NK-92 (cell line): Measurements from ENCODE around the gene TCIRG1.

Experiments used
- DNase-seq: peaks from one replicate; lab custom pipeline; 2025; ENCODE audit not compliant: unreplicated experiment; lab: John Stamatoyannopoulos, UW

Gene TCIRG1

DNA sequence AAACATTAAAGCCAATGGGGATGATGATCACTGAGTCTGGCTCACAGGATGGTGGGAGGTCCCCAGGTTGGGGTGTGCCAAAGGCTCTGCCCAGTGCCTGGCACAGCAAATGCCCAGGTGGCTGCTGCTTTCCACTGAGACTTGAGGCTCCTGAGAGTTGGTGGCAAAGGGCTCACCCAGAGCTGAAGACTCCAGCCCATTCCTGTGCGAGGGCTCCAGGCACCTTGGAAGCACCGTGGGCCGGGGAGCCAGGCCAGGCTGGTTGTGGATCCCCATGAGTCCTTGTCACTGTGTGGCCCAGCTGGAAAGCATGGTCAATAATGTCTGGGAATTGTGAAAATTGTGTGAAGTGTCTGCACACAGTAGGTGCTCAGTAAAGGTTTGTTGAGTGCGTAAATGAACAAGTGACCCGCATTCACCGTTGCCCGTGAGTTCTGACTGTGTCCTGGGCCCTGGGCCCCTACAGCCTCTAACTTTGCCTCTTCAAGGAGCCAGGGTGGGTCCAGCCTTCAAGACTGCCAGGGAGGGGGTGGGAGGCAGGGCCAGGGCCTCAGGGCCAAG lies 32.1 kb upstream of the TCIRG1 start:
- DNase-seq = no peak

- no peak for DNase-seq
These were observed 31.1 kb upstream of the TCIRG1 start for GRCh38 chr11:68007498-68008380.

GRCh38 chr11:68008381-68009337 lies 30.2 kb upstream of the TCIRG1 start:
- DNase-seq = no peak

- DNase-seq = no peak
These were observed 29.3 kb upstream of the TCIRG1 start for GRCh38 chr11:68009391-68010089.

GRCh38 chr11:68010090-68011041 lies 28.5 kb upstream of the TCIRG1 start, which contains the start of gene ALDH3B1:
TSS of gene ALDH3B1 (plus strand) at chr11:68010327. CDS start at chr11:68015298, 4,971 bp downstream.
- DNase-seq = no peak

DNA sequence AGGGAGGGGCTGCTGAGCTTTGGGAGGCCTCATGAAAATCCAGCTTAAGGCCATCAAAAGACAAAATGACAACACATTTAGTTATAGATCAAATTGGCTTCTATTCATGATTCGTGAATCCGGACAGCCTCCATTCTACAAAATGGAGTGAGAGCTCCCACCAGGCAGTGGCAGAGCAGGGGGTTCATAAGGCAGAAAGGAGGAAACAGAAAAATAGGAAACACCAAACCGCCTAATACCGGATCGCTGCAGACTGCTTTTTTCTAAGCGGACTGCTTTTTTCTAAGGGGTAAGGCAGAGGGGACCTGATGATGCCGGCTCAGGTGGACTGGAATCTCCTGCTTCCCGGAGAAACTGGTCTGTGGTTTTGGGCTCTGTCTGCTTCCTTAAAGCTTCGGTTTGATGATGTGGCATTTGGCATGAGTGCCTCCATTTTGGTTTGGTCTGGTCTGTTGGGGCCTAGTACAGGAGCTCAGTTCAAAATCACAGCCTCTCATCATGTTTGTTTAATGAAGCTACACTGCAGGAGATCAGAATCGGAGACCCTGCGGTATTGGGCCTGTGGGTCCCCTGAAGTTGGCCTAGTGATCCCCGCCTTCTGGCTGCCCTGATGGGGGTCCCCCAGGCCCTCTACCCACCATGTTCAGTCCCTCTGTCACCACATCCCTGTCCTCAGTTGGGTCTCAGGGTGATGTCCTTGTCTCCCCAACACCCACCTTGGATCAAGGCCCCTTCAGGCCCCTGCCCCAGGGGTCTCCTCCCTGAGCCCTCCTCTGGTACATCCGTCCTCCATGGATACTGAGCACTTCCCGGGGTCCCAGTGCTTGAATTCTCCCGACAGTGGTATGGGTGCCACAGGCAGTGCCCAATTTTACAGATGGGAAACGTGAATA lies 27.5 kb upstream of the TCIRG1 start:
- DNase-seq = no peak

DNA sequence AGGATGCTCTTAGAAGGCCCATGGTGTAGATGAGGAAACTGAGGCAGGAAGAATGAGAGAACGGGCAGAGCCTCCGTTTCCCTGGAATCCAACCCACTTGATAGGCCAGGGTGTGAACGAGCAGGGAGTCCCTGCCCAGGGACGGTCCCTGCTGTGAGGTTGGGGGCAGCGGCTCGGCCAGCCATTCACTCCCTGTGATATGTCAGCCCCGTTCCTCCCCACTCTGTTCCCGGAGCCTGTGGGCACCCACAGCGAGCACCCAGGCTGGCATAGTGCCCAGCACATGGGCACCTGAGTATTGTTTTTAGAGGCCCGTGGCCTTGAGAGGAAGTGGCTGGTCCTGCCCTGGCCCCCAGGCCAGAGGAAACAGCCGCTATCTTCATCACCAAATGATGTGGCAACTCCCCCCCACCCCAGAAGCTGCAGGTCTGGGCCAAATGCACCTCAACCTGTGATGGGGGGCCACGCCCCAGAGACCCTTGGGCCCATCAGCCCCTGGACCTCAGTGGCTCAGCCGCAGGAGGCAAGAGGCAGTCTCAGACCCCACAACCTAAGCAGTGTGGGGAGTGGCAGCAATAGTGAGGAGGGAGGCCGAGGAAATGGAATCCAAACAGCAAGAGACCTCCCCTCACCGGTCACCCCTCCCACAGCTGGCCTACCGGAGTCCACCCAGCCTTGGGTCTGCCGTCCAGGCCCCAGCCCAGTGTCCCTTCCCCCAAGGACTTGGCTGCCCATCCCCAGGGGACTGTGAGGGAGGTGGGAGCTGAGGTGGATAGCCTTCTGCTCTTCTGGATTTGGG lies 26.6 kb upstream of the TCIRG1 start:
- no peak for DNase-seq

DNA sequence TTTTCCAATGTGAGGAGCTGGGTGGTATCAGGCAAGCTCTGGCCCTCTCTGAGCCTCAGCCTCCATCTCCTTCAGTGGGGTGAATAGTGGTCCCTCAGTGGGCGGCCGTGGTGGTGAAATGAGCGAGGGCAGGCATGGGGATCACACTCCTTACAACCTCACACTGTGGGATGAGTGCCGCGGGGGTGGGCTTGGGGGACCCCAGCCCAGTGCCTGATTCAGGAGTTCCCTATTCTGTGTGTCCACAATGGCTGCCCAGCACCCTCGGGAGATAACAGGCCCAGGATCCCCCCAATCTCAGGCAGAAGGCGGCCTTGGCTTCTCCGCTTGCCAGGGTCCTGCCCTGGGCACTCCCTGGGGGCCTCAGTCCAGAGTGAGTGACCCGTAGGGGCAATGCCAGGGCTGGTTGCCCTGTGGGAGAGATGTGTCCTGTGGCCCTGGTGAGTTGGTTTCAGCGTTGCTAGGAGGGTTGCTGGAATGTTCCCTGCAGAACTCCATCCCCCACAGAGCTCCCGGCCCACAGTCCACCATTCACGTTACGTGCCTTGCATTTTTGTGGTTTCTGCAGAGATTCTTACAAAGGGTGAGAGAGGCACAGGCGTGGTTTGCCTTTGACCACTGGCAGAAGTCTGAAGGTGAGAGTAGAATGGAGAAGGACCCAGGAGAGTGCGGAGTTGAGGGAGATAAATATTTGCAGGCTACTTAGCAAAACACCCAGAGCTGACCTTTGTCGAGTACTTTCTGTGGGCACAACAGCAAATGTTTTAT lies 25.8 kb upstream of the TCIRG1 start:
- DNase-seq = no peak

- no peak for DNase-seq
These were observed 25.1 kb upstream of the TCIRG1 start for GRCh38 chr11:68013611-68014156.

DNA sequence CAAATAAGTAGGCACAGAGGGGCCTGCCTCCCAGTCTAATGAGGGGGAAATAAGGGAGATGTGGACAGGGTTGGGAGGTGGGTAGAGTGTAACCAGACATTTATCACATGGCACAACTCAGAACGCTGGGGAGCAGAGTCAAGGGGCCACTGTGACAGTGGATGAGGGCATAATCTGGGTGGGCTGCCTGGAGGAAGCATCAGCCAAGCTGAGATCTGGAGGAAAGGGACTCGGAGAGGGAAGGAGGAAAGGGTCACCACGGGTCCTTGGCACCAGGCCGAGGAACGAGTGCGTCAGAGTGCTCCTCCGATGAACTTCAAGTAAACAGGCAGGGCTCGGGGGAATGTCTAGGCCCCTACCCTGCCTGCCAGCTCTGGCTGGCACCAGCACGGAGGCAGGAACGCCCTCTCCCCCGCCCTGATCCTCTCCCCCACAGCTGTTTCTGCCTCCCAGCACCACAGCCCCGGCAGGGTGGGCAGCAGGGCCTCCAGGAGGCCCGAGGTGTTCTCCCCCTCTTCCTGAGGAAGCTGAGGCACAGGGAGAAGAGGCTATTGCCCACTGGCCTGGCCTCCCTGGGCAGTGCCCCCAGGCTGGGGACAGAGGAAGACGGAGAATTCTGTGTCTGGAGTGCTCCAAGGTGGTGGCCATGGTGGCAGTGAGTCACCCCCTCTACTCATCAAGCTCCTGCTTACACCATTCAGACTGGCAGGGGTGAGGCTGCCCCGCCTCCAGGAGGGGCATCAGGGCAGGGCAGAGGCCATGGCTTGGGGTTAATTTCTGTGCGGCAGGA lies 24.5 kb upstream of the TCIRG1 start:
- DNase-seq = no peak

- no peak for DNase-seq
These were observed 23.8 kb upstream of the TCIRG1 start for GRCh38 chr11:68014947-68015447.

DNA sequence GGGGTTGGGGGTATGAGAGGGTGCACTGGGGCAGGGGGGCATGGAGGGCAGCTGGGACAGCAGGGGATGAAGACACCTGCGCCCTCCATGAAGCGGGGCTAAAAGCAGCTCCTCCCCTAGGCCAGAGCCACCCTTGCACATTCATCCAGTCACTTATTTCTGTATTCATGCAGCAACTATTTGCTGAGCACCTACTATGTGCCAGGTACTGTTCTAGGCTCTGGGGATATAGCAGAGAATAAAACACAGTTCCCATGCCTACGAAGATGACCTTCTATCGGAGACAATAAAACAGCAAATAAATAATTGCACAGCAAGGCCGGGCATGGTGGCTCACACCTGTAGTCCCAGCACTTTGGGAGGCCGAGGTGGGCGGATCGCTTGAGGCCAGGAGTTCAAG lies 23.4 kb upstream of the TCIRG1 start:
- DNase-seq = no peak

DNA sequence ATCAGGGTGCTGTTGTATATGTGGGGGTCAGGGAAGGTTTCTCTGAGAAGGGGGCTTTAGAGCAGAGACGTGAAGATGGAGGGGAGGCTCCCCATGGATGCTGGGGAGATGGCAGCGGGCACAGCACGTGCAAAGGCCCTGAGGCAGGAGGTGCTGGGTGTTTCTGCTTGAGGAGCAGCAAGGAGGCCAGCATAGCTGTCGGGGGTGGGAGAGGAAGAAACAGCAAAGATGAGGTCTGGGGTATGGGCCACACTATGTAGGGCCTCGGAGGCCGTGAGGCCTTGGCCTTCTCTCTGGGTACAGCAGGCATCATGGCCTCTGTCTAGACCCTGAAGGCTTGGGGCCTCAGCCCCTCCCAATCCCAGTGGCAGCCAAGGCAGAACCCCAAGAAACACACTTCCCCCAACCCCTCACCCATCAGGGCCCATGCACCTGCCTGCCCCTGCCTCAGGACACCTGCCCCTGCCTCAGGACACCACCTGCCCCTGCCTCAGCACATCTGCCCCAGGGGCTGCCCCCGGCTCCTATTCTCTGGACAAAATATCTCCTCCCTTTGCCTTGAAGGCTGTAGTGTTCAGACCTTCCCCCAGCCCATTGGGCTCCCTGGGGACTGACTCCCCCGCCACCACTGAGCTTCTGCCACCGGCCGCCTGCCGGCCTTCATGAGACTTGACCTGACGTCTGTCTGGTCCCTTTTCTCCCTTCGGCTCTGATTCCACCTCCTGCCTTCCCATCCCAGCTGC lies 22.5 kb upstream of the TCIRG1 start:
- no peak for DNase-seq

DNA sequence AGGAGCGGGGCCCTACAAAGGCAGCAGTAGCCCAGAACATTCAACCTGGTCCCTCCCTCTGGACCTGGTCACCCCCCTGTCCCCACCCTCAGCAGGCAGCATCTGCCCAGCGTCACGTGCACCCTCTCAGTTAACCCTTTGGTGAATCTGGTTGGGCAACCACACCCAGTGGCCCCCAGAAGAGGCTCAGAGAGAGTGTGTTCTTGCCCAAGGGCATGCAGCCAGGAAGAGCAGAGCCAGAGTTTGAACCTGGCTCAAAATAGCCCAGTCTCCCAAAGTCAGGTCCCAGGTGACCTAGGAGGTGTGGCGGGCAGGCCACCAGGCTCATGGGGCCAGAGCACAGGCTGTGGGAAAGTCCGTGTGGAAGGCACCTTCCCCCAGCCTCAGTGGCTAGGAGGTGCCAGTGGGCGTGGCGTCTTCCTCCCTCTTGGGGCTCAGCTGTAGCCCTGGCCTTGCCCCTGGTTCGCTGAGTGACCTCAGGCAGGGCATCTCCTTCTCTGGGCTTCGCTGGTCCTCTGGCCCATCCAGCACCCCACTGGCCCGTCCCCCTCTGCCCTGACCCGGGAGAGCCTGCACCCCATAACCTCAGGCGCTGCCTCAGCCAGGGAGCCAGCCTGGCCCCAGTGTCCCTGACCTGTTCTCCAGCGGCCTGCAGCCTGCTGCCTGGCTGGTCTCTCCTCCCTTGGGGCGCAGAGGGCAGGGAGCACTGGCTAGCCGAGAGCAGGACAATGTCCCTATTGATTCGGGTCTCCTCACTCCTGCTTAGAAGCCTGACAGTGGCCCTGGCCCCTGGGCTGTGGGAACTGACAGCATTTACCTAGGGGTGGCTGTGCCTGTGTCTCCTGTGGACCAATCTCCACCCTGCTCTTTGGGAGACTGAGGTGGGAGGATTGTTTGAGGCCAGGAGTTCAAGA lies 21.7 kb upstream of the TCIRG1 start:
- DNase-seq = no peak
